ENCODE measurements around the gene RAC3.

RAC3 gene

GRCh38 chr17:82055965-82056728 lies 24.7 kb downstream of the RAC3 start:
- DNase-seq (ENCODE audit: low read depth), result no peak

- no peak for DNase-seq (ENCODE audit: low read depth)
These were observed 25.5 kb downstream of the RAC3 start for GRCh38 chr17:82056729-82057621.

- DNase-seq (ENCODE audit: low read depth), result no peak
These were observed 26.9 kb downstream of the RAC3 start for GRCh38 chr17:82058230-82058854.

GRCh38 chr17:82058855-82059249 lies 27.4 kb downstream of the RAC3 start:
- DNase-seq (ENCODE audit: low read depth), result no peak

GRCh38 chr17:82059272-82060000 lies 28.0 kb downstream of the RAC3 start:
- DNase-seq (ENCODE audit: low read depth), result no peak

- DNase-seq (ENCODE audit: low read depth), result no peak
These were observed 28.5 kb downstream of the RAC3 start for GRCh38 chr17:82060001-82060380.

- no peak for DNase-seq (ENCODE audit: low read depth)
These were observed 29.1 kb downstream of the RAC3 start for GRCh38 chr17:82060614-82061013.

GRCh38 chr17:82061047-82061925 lies 29.8 kb downstream of the RAC3 start:
- no peak for DNase-seq (ENCODE audit: low read depth)

GRCh38 chr17:82062076-82062983 lies 30.9 kb downstream of the RAC3 start:
- no peak for DNase-seq (ENCODE audit: low read depth)

- DNase-seq (ENCODE audit: low read depth), result no peak
These were observed 31.5 kb downstream of the RAC3 start for GRCh38 chr17:82062984-82063368.

- DNase-seq (ENCODE audit: low read depth), result no peak
These were observed 32.2 kb downstream of the RAC3 start for GRCh38 chr17:82063424-82064415.

GRCh38 chr17:82064433-82065192 lies 33.1 kb downstream of the RAC3 start:
- no peak for DNase-seq (ENCODE audit: low read depth)

- no peak for DNase-seq (ENCODE audit: low read depth)
These were observed 33.7 kb downstream of the RAC3 start for GRCh38 chr17:82065193-82065637.

GRCh38 chr17:82065638-82066303 lies 34.3 kb downstream of the RAC3 start, which contains the start of gene DUS1L:
Gene DUS1L, minus strand, starts transcription at chr17:82065804. Its CDS starts 745 bp downstream, at chr17:82065059.
- peak; percentile 29 for DNase-seq (ENCODE audit: low read depth)

GRCh38 chr17:82070611-82071010 lies 39.1 kb downstream of the RAC3 start:
- DNase-seq (ENCODE audit: low read depth), result no peak

- no peak for DNase-seq (ENCODE audit: low read depth)
These were observed 41.3 kb downstream of the RAC3 start for GRCh38 chr17:82072827-82073226.

- DNase-seq (ENCODE audit: low read depth), result no peak
These were observed 42.0 kb downstream of the RAC3 start for GRCh38 chr17:82073446-82073845.

Measured in GM04504 (cell line).